IPS-18a (cell line): Measurements from ENCODE around the gene MYBBP1A.

Experiments
- H3K27ac ChIP-seq: one replicate; pipeline ENCODE4 v1.5.1; 2013; ENCODE audit warnings: low read length
- H3K27me3 ChIP-seq: one replicate; pipeline ENCODE4 v1.6.1; 2013; ENCODE audit warnings: mild to moderate bottlenecking, low read length; ENCODE audit not compliant: control insufficient read depth, insufficient read depth
- H3K36me3 ChIP-seq: one replicate; pipeline ENCODE4 v1.6.1; 2013; ENCODE audit warnings: low read depth, low read length; ENCODE audit not compliant: control insufficient read depth
- H3K4me1 ChIP-seq: one replicate; pipeline ENCODE4 v1.6.1; 2013; ENCODE audit warnings: low read depth, low read length; ENCODE audit not compliant: control insufficient read depth
- H3K4me3 ChIP-seq: one replicate; pipeline ENCODE4 v1.5.1; 2013; ENCODE audit warnings: low read length
- H3K9ac ChIP-seq: one replicate; pipeline ENCODE4 v1.6.1; 2013; ENCODE audit warnings: mild to moderate bottlenecking, low read length, moderate library complexity
- H3K9me3 ChIP-seq: one replicate; pipeline ENCODE4 v1.6.1; 2013; ENCODE audit warnings: low read depth, low read length; ENCODE audit not compliant: control insufficient read depth

MYBBP1A gene

DNA sequence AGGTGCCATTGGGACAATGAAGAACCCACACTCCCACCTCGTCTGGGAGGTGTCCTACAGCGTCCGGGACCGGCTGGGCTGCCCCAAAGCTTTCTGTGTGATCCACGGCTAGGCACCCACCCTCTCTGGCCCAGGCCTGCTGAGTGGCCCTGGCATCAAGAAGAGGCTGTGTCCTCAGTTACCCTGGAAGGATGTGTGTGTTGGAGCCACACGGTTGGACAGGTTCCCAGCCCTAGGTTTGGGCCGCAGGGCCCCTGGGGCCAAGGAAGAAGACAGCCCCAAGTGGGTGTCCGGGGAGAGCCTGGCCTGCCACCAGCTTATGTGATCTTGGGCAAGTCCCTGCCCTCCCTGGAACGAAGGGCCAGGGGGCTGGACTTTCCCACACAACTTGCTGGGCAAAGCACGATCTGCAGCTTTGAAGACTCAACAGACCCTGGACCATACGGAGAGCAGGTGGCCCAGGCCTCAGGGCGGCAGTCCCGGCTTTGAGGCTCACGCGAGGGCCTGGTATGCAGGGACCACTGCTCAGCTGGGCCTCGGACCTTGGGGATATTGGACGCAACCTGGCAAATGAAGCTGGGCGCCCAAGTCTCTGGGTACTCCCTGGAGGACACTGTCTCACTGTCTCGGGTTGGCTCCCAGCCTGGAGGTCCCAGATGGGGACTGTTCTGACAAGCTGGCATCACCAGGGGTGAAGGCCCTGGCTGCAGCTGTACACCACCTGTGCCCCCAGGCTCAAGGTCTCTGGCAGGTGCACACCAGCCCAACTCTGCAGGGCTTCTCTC is 17.5 kb downstream of the MYBBP1A start:
- Histone ChIP-seq H3K4me3 (no peak overlapping the region), H3K36me3 (peaks cover 40% of the 10 kb centered on the region), H3K4me1 (no peaks in the 10 kb centered on the region), H3K9ac (no peak overlapping the region), H3K27ac (no peak overlapping the region), H3K27me3 (peaks cover 26% of the 10 kb centered on the region), H3K9me3 (no peaks in the 10 kb centered on the region)

DNA sequence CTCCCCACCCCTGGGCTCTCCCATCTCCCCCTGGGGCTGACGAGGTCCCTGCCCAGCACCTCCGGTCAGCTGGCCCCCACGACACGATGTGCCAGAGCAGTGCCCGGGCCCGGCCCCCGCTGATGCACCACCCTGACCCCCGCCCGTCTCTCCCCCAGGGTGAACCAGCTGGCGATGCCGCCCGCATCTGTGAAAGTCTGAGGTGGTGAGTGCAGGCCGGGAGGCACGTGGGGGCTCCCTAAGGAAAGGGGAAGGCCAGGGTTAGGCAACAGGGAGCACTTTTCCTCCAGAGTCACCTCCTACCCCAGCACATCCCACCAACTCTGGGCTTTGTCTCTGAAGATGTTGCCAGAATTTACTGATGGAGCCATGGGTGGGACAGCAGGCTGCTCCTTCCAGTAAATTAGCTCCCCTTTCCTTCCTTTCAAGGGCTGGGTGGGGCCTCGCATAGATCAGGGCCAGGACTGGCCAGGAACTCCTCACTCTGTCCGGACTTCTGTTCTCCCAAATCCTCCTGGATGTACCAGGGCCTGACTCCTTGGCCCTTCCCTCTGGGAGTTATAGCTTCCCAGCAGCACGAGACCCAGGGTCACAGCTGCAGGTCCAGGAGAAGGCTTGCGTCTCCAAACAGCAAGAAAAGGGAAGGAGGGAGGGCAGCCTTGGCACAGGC is 18.3 kb downstream of the MYBBP1A start:
- no peaks in the 10 kb centered on the region for H3K4me1 ChIP-seq
- peaks cover 34% of the 10 kb centered on the region for H3K27me3 ChIP-seq
- H3K36me3 ChIP-seq, result peaks cover 33% of the 10 kb centered on the region
- H3K4me3 ChIP-seq, result no peak overlapping the region
- H3K9me3 ChIP-seq, result no peaks in the 10 kb centered on the region
- H3K27ac ChIP-seq, result no peak overlapping the region
- no peak overlapping the region for H3K9ac ChIP-seq

DNA sequence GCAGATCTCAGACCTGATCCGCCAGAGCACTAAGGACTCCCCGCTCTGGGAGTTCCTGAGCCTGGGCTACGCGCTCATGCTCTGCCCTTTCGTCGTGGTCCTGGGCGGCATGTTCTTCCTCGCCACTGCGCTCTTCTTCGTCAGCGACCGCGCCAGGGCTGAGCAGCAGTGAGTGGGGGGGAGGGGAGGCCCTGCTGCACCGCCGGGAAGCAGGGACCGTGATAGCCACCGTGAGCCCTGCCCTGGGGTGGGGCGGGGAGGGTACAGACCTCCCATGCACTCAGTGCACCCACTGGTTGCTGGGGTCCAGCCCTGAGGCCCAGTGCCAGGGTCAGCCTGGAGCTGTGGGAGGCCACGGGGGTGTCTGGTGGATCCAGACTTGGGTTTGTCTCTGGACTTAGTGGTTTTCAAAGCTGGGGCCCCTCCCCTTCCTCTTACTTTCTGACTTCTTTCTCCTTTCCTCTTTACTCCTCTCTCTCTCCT is 18.9 kb downstream of the MYBBP1A start:
- no peak overlapping the region for H3K9ac ChIP-seq
- peaks cover 40% of the 10 kb centered on the region for H3K27me3 ChIP-seq
- no peaks in the 10 kb centered on the region for H3K9me3 ChIP-seq
- no peaks in the 10 kb centered on the region for H3K4me1 ChIP-seq
- no peak overlapping the region for H3K4me3 ChIP-seq
- H3K27ac ChIP-seq, result no peak overlapping the region
- peaks cover 27% of the 10 kb centered on the region for H3K36me3 ChIP-seq

DNA sequence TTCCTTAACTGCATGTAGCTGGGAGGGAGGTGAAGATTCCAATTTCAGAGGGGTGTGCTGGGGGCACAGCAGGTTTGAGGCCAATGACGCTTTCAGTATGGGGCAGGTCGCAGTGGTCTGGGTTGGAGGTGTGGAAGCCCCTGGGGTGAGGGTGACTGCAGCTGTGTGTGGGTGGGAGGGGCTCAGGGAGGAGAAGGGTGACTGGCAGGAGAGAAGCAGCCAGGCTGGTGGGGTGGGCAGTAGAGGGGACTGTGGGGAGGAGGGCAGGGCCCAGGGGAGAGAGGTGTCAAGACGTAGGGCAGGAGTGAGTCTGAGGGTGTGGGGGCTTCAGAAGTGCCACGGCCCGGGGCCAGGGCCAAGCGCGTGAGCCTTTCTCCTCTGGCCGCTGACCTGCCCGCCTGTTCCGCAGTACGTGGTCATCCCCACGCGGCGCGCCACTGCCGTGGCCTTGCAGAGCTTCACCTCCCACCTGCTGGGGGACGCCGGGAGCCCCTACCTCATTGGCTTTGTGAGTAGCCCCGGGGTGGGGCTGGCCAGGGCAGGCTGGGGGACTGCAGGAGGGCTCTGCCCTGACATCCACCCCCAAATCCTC is 19.4 kb downstream of the MYBBP1A start:
- Histone ChIP-seq H3K27ac (no peak overlapping the region), H3K9ac (no peak overlapping the region), H3K4me3 (no peak overlapping the region), H3K27me3 (peaks cover 45% of the 10 kb centered on the region), H3K4me1 (no peaks in the 10 kb centered on the region), H3K9me3 (no peaks in the 10 kb centered on the region), H3K36me3 (peaks cover 23% of the 10 kb centered on the region)

DNA sequence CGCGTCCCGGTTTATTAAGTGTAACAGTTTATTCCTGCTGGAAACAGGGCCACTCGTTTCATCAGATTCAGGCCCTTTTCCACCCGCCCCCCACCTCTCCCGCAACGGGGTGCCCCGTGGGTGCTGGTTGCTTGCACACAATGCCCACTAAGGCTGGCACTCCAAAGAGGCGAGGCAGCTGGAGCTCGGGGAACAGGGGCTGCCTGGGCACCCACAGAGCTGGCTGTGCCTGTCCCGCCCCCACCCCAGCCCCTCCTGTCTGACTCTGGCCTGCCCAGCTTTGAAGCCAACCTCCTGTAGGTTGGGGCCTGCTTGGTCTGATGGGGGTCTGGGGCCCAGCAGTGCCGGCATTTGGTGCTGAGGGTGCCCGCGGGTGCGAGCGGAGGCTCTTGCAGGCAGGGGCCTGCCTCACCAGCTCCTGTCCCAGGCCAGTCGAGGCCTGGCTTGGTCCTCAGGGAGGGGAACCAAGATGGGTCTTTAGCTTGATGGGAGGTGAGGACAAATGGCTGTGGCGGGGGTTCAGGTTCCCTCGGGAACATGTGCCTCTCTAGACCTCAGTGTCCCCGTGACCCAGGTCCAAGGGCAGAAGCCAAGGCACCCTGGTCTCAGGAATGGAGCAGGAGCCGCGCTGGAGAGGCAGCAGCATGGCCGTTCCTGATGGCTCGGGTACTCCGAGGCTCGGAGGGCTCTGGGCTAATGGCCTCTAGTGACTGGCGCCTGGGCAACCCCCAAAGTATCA is 20.1 kb downstream of the MYBBP1A start:
- peaks cover 52% of the 10 kb centered on the region for H3K27me3 ChIP-seq
- no peak overlapping the region for H3K27ac ChIP-seq
- peaks cover 22% of the 10 kb centered on the region for H3K36me3 ChIP-seq
- no peaks in the 10 kb centered on the region for H3K4me1 ChIP-seq
- H3K9me3 ChIP-seq, result no peaks in the 10 kb centered on the region
- H3K9ac ChIP-seq, result no peak overlapping the region
- no peak overlapping the region for H3K4me3 ChIP-seq

DNA sequence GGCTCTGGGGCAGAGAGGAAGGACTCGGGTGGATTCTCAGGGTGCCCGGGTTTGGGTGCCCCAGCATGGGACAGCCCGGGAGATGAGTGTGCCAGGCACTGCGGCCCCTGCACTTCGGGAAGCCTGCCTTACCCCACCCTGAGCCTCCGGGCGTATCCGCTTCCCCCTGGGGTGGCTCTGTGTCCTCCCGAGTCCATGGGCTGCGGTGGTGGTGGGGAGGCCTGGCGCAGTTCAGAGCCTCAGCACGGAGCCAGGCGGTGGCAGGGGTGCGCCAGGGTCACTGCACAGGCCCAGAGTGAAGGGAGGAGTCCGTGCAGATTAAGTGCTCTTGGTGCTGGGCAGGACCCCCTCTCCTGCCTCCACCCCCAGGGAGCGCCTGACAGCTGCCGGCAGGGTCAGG is 20.7 kb downstream of the MYBBP1A start:
- peaks cover 57% of the 10 kb centered on the region for H3K27me3 ChIP-seq
- no peaks in the 10 kb centered on the region for H3K9me3 ChIP-seq
- H3K4me3 ChIP-seq, result no peak overlapping the region
- H3K27ac ChIP-seq, result no peak overlapping the region
- no peak overlapping the region for H3K9ac ChIP-seq
- H3K36me3 ChIP-seq, result peaks cover 17% of the 10 kb centered on the region
- H3K4me1 ChIP-seq, result no peaks in the 10 kb centered on the region

GRCh38 chr17:4533523-4534504 is 21.4 kb downstream of the MYBBP1A start:
- no peak overlapping the region for H3K27ac ChIP-seq
- H3K9me3 ChIP-seq, result no peaks in the 10 kb centered on the region
- peaks cover 10% of the 10 kb centered on the region for H3K36me3 ChIP-seq
- peaks cover 64% of the 10 kb centered on the region for H3K27me3 ChIP-seq
- H3K4me1 ChIP-seq, result no peaks in the 10 kb centered on the region
- H3K4me3 ChIP-seq, result no peak overlapping the region
- H3K9ac ChIP-seq, result no peak overlapping the region

- Histone ChIP-seq H3K4me3 (no peak overlapping the region), H3K9ac (no peak overlapping the region), H3K27me3 (peaks cover 72% of the 10 kb centered on the region), H3K27ac (no peak overlapping the region), H3K36me3 (peaks cover 2% of the 10 kb centered on the region), H3K4me1 (no peaks in the 10 kb centered on the region), H3K9me3 (no peaks in the 10 kb centered on the region)
Observed at GRCh38 chr17:4532860-4533522, 22.2 kb downstream of the MYBBP1A start.

GRCh38 chr17:4531988-4532736 is 23.0 kb downstream of the MYBBP1A start:
- no peak overlapping the region for H3K4me3 ChIP-seq
- peaks cover 81% of the 10 kb centered on the region for H3K27me3 ChIP-seq
- no peaks in the 10 kb centered on the region for H3K9me3 ChIP-seq
- H3K36me3 ChIP-seq, result no peaks in the 10 kb centered on the region
- no peak overlapping the region for H3K9ac ChIP-seq
- H3K27ac ChIP-seq, result no peak overlapping the region
- H3K4me1 ChIP-seq, result no peaks in the 10 kb centered on the region
